Measurements from ENCODE around the gene CPLX3. TPM values are rescaled to one million over a fixed set of nuclear protein-coding genes. Genes with fewer than 3 reads are reported as not detected.

Gene CPLX3
- total and polyA plus RNA-seq, 8 donors, result 0.14 TPM; not detected in 7

DNA sequence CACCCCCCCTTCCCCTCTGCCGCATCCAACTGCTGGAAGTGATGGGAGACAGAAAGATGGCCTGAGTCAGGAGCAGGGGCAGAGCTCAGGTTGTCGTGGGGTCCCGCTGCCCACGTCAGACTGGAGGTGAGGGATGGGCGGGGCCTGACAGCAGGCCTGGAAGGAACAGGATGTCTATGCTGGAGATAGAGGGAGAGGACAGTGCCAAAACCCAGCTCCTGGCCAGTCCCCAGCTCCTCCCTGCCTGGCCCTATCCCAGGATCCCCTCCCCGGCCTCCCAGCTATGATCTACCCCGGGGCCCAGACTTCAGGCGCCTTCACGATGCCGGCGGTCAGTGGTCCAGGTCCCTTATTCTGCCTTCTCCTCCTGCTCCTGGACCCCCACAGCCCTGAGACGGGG is 13.9 kb upstream of the CPLX3 start, which contains the start of gene LMAN1L:
TSS of gene LMAN1L (plus strand) at position 303 of the 400 bp plus-strand sequence. CDS start at position 323, 20 bp downstream.
- DNase-seq, result peak in 2 of 4 donors; percentile 30 to 48

DNA sequence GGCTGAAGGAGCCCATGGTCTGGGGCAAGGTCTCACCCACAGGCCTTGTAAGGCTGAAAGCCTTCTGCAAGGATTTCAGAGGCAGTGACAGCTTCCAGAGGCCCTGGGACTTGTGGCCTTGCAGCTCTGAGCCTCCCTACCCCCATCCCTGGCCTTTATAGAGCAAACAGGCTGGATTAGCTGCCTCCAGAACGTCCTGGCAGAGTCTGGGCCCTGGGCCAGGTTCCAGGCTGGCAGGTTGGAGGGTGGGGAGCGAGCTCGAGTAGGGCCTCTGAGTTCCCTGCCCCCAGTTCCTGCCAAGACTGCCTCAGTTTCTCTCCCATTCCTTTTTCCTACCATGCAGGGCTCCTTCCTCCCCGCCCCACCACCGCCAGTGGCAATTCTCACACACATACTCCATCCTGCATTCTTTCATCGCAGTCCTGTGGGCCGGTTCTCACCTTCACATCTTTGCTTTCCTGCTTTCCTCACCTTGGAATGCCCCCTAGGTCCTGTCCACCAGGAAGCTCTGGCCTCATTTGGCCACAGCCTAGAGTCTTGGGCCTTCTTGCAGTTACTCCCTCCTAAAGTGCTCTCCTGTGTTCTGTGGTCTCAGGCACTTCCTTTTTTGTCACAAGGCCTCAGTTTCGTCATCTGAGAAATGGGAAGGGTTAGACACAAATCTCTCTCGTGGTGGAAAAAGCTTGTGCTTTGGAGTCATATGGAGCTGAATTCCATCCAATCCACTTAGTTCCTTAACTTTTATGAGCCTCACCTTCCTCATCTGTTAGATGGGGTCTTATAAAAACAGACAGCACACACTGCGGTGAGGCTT is 11.1 kb upstream of the CPLX3 start:
- TF ChIP-seq, protein P1, sequence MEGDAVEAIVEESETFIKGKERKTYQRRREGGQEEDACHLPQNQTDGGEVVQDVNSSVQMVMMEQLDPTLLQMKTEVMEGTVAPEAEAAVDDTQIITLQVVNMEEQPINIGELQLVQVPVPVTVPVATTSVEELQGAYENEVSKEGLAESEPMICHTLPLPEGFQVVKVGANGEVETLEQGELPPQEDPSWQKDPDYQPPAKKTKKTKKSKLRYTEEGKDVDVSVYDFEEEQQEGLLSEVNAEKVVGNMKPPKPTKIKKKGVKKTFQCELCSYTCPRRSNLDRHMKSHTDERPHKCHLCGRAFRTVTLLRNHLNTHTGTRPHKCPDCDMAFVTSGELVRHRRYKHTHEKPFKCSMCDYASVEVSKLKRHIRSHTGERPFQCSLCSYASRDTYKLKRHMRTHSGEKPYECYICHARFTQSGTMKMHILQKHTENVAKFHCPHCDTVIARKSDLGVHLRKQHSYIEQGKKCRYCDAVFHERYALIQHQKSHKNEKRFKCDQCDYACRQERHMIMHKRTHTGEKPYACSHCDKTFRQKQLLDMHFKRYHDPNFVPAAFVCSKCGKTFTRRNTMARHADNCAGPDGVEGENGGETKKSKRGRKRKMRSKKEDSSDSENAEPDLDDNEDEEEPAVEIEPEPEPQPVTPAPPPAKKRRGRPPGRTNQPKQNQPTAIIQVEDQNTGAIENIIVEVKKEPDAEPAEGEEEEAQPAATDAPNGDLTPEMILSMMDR (IDR thresholded peaks at IDR 0.05), result no peak
- intact Hi-C loops (cut with DNase I), result no loop called here
- no peak overlapping the region for H3K27ac ChIP-seq
- DNase-seq (peak in 1 of 4 donors; percentile 61), ATAC-seq (peak; percentile 62)
- H3K4me3 ChIP-seq, result no peak overlapping the region
- peaks cover 0 to 8% of the 10 kb centered on the region in 2 donors for H3K4me1 ChIP-seq
- no peaks in the 10 kb centered on the region for H3K9me3 ChIP-seq
- H3K36me3 ChIP-seq, result no peaks in the 10 kb centered on the region
- no peaks in the 10 kb centered on the region for H3K27me3 ChIP-seq

More for the DNA sequence above, 13.9 kb upstream of the CPLX3 start, which contains the start of gene LMAN1L:
- no peak for ATAC-seq
- Histone ChIP-seq H3K4me1 (no peaks in the 10 kb centered on the region), H3K9me3 (no peaks in the 10 kb centered on the region), H3K4me3 (no peak within 1 kb of the TSS), H3K36me3 (no peaks in the 10 kb centered on the region), H3K27ac (no peak within 1 kb of the TSS), H3K27me3 (no peaks in the 10 kb centered on the region)
- intact Hi-C loops (cut with DNase I), result no loop called here
- TF ChIP-seq, protein P1 (IDR thresholded peaks at IDR 0.05), result no peak

DNA sequence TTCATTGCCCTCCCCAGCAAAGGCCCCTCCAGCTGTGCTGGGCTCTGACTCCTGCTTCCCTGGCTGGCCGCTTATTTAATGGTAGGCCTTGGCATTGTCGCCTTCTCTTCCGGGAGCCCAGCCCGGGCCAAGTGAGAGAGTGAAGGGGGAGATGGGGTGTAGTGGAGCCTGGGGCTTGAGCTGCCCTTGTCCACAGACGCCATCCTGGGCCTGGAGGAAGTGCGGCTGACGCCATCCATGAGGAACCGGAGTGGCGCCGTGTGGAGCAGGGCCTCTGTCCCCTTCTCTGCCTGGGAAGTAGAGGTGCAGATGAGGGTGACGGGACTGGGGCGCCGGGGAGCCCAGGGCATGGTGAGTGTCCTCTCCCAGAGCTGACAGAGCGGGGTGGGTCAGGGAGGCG is 10.5 kb upstream of the CPLX3 start:
- H3K27me3 ChIP-seq, result peaks cover 0 to 6% of the 10 kb centered on the region in 2 donors
- intact Hi-C loops (cut with DNase I), result no loop called here
- TF ChIP-seq, protein P1 (IDR thresholded peaks at IDR 0.05), result no peak
- no peaks in the 10 kb centered on the region for H3K36me3 ChIP-seq
- H3K4me1 ChIP-seq, result peaks cover 0 to 8% of the 10 kb centered on the region in 2 donors
- no peak overlapping the region for H3K4me3 ChIP-seq
- H3K9me3 ChIP-seq, result no peaks in the 10 kb centered on the region
- no peak for ATAC-seq
- H3K27ac ChIP-seq, result no peak overlapping the region
- peak in 1 of 4 donors; percentile 59 for DNase-seq

DNA sequence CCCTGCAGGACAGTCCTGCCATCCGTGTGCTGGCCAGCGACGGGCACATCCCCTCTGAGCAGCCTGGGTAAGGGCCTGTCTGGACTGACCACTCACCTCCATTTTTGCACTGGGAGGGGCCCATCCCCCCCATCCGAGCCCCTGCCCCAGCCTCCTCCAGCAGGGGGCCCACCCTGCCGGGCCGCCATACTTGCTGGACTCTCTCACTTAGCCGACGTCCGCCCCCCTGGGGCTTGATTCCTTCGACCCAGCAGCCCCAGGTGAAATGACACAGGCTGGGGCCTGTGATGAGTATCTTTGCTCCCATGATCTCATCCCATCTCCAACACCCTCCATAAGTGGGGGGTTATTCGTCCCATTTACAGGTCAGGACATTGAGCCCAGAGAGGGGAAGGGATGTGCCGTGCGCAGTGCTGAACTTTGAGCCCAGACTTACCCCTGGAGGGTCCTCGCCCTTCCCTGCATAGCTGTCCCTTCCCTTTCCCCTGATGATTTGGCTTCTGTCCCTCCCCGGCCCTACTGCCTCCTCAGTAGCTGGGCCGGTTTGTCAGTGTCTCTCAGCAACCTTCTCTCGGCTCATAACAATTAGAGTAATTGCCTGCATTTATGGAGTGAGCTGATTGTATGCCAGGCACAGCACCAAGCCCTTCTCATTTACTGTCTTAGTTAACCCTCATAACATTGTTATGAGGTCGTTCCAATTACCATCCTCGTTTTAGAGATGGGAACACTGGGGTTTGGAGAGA is 9.6 kb upstream of the CPLX3 start:
- DNase-seq (no peak), ATAC-seq (no peak)
- Histone ChIP-seq H3K4me3 (no peak overlapping the region), H3K9me3 (no peaks in the 10 kb centered on the region), H3K27me3 (peaks cover 0 to 6% of the 10 kb centered on the region in 2 donors), H3K36me3 (no peaks in the 10 kb centered on the region), H3K27ac (no peak overlapping the region), H3K4me1 (peaks cover 0 to 8% of the 10 kb centered on the region in 2 donors)
- intact Hi-C loops (cut with DNase I), result no loop called here
- TF ChIP-seq, protein P1 (IDR thresholded peaks at IDR 0.05), result no peak

DNA sequence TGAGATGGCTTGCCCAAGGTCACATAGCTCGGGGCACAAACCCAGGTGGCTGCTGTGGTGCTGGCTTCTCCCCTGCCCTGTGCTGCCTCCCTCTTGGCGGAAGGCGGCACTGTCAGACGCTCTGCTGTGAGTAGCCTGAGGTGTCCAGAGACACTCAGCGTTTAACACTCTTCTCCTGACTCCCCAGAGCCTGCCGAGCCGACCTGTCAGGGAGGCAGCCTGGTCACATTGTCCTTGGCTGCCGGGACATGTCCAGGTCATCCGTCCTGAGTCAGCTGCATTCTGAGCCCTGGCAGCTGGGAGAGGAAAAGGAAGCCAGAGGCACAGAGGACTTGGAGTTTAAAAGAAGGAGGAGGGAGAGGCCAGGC is 9.1 kb upstream of the CPLX3 start:
- DNase-seq (no peak), ATAC-seq (peak; percentile 51)
- intact Hi-C loops (cut with DNase I), result no loop called here
- no peak overlapping the region for H3K4me3 ChIP-seq
- H3K27ac ChIP-seq, result no peak overlapping the region
- H3K4me1 ChIP-seq, result peaks cover 0 to 8% of the 10 kb centered on the region in 2 donors
- peaks cover 0 to 6% of the 10 kb centered on the region in 2 donors for H3K27me3 ChIP-seq
- H3K36me3 ChIP-seq, result no peaks in the 10 kb centered on the region
- TF ChIP-seq, protein P1 (IDR thresholded peaks at IDR 0.05), result no peak
- no peaks in the 10 kb centered on the region for H3K9me3 ChIP-seq
